DMS114 treated with DMSO at 0.1 percent for 48 hours (cell line): Measurements from ENCODE around the gene OIT3.
"Not testable (repeated sequence)": the region's sequence is repeated elsewhere in the genome, so short reads cannot be mapped to it uniquely, and the experiment has no call there.

Source experiments
- DNase-seq: peaks from one replicate; lab custom pipeline; 2025; ENCODE audit not compliant: unreplicated experiment; lab: John Stamatoyannopoulos, UW

OIT3 gene

DNA sequence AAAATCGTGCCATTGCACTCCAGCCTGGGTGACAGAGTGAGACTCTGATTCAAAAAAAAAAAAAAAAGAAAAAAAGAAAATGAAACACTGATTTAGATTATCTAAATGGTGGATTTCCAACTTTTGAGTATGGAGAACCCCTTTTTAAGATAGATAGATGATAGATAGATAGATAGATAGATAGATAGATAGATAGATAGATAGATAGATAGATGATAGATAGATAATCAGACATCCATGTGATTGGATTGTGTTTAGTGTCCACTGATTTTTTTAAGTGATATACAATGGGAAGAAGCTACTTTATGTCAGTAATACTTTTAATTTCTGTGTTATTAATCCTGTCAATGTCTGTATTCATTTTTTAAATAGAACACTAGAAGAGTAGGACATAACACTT is 6.0 kb downstream of the OIT3 start:
- DNase-seq = no peak

DNA sequence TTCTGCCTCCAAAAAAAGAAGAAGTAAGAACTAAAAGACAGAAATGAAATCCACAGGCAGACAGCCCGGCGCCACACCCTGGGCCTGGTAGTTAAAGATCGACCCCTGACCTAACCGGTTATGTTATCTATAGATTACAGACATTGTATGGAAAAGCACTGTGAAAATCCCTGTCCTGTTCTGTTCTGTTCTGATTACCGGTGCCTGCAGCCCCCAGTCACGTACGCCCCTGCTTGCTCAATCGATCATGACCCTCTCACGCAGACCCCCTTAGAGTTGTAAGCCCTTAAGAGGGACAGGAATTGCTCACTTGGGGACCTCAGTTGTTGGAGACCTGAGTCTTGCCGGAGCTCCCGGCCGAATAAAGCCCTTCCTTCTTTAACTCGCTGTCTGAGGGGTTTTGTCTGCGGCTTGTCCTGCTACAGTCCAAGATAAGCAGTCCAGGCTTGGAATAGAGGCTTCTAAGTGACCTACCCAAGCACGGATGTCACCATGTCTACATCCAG is 10.5 kb downstream of the OIT3 start:
- DNase-seq = not testable (repeated sequence)

DNA sequence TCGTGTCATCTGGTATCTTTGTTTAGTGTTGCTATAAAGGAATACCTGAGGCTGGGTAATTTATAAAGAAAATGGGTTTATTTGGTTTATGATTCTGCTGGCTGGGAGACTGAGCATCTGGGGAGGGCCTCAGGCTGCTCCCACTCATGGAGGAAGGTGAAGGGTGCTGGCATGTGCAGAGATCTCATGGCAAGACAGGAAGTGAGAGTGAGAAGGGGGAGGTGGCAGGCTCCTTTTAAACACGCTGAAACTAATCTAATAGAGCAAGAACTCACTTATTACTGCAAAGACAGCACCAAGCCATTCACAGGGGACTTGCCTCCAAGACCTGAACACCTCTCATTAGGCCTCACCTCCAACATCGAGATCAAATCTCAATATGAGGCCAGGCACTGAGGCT is 11.3 kb downstream of the OIT3 start:
- DNase-seq = no peak

DNA sequence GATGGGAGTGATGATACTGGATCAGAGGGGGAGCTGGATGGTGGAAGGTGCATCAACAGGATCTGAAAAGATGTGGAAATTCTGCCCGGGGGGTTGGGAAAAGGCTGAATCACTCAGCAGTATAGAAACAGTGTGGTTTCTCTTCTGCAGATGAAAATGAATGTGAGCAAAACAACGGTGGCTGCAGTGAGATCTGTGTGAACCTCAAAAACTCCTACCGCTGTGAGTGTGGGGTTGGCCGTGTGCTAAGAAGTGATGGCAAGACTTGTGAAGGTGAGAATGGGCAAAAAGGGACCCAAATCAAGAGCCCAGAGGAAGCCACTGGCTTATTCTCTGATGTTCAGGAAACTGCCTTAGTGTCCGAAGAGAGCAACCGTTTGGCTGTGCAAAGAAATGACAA is 12.9 kb downstream of the OIT3 start:
- no peak for DNase-seq

DNA sequence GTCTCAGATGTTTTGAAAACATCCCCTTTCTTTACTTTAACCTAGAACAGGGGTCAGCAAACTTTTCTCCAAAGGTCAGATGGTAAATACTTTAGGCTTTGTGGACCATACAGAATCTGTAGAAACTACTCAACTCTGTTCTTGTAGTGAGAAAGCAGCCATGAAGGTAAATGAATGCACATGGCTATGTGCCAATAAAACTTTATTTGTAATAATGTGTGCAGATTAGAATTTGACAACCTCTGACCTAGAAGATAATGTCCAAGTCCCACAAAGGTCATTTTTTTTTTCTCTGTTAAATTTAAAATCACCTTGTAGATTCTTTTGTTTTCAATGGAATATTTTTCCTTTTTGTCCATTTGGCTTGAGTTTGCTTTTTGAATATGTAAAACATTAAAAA is 17.2 kb downstream of the OIT3 start:
- no peak for DNase-seq

DNA sequence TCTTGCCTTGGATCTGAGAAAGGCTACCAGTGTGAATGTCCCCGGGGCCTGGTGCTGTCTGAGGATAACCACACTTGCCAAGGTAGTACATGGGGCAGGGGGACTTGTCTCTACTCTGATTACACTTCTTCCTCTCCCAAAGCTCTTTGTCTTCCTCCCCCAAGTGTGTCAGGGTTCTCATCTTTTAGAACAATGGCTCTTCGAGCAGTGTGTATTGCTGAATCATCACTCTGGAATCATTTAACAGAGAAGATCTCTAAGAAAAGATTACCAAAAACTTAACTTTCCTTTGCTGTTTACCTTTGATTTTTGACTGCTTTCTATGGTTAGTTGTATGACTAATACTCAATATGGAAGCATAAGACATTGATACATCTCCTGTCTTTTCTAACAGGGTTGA is 18.2 kb downstream of the OIT3 start:
- DNase-seq = no peak

DNA sequence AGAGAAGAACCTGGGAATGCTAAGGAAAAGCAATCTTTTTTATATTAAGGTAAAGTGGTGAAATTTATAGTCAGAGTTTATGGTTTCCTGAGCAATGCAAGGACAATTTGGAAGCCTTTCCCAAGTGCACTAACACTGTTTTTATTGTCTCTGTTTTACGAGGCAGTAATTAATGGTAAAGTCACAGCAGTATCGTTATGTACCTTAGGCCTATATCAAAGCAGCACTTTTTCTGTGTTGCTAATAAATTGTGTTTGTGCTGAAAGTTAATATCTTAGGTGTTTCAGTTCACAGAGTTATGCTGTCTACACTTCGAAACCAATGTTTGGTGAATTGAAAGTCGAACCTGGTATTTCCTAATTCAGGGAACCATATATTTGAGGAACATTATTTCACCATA is 19.2 kb downstream of the OIT3 start:
- no peak for DNase-seq

DNA sequence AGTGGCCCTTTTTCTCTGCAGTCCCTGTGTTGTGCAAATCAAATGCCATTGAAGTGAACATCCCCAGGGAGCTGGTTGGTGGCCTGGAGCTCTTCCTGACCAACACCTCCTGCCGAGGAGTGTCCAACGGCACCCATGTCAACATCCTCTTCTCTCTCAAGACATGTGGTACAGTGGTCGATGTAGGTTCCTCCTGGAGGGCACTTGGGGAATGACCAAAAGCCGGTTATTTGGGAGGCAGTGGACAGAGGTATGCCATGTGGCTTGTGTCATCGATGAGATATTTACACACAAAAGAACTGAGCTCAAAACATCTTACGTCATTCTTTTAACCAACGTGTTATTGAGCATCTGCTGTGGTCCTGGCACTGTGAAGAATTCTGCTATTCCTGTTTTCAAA is 19.7 kb downstream of the OIT3 start:
- no peak for DNase-seq

DNA sequence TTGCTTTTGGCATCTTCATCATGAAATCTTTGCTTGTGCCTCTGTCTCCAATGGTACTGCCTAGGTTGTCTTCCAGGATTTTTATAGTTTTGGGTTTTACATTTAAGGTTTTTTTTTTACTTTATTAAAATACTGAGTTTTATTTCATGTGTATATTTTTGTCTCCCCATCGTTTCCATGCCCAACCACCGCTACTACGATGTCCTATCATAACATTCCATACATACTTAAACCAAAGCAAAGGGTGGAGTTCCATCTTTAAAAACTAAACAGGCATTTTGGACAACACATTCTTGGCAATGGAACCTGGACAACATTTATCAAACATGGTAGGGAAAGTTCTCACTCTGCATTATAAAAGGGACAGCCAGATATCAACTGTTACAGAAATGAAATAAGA is 23.7 kb downstream of the OIT3 start:
- DNase-seq = not testable (repeated sequence)

DNA sequence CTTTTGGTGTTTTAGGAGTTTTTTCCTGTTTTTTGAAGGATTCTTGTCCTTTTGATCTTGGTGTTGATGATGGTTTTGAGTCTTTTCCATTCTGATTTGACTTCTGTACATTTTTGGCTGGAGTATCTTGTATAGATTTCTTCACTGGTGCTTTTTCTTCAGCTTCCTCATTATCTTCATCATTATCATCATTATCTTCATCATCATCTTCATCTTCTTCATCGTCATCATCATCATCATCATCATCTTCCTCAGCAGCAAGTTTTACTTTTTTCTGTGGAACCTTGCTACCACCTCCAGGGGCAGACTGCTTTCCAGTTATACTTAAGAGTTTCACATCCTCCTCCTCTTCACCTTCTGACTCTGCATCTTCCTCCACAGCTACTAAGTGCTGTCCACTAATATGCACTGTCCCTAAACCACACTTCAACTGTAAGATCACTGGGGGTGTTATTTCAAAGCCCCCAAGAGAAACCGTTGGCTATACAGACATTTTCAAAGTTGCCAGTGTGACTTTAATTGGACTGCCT is 24.3 kb downstream of the OIT3 start:
- DNase-seq = not testable (repeated sequence)

DNA sequence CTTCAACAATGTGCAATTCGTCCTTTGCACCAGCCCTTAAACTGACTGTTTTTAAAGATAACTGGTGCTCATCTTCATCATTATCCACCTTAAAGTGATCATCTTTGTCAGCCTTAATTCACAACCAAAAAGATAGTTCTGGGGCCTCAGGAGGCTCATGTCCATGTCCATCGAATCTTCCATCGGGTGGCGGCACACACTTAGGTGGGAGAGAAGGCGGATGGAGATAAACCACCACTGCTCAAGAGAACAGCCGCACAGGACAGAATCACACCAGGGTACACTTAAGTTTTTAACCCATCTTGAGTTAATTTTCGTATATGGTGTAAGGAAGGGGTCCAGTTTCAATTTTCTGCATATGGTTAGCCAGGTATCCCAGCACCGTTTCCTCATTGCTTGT is 24.8 kb downstream of the OIT3 start:
- no peak for DNase-seq

DNA sequence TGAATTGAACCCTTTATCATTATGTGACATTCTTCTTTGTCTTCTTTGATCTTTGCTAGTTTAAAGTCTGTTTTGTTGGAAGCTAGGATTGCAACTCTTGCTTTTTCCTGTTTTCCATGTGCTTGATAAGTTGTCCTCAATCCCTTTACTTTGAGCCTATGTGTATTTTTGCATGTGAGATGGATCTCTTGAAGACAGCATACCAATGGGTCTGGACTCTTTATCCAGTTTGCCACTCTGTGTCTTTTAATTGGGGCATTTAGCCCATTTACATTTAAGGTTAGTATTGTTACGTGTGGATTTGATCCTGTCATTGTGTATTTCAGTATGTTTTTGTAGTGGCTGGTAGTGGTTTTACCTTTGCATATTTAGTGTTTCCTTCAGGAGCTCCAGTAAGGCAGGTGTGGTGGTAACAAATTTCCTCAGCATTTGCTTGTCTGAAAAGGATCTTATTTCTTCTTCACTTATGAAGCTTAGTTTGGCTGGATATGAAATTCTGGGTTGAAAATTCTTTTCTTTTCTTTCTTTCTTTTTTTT is 27.7 kb downstream of the OIT3 start:
- not testable (repeated sequence) for DNase-seq

DNA sequence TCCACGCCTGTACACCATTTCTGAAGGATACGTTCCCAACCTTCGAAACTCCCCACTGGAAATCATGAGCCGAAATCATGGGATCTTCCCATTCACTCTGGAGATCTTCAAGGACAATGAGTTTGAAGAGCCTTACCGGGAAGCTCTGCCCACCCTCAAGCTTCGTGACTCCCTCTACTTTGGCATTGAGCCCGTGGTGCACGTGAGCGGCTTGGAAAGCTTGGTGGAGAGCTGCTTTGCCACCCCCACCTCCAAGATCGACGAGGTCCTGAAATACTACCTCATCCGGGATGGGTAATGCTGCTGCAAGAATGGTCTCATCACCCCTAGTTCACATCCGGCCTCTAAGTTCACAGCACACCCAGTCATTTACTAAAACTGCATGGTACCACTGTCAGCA is 30.8 kb downstream of the OIT3 start:
- DNase-seq = no peak

DNA sequence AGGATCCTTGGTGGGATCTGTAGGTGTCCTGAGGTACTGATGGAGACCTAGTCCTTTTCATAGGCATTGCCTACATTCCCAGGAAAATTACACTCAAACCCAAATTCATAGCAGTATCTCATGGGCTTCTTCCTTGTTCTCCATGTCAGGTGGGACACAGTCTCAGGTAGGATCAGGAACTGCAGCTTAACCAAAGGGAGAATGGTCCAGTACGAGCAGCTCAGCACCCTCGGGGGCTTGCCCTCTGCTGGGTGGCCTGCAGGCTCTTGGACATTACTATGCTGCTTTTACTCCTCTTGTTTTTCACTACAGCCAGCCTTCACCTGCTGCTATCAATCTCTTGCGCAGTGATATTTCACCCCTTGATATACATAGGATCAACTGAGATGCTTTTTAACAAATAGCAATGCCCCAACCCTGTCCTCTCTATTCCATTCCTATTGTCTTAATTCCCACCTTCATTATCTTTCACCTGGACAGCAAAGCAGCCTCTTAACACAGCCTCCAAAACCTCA is 32.5 kb downstream of the OIT3 start:
- no peak for DNase-seq

DNA sequence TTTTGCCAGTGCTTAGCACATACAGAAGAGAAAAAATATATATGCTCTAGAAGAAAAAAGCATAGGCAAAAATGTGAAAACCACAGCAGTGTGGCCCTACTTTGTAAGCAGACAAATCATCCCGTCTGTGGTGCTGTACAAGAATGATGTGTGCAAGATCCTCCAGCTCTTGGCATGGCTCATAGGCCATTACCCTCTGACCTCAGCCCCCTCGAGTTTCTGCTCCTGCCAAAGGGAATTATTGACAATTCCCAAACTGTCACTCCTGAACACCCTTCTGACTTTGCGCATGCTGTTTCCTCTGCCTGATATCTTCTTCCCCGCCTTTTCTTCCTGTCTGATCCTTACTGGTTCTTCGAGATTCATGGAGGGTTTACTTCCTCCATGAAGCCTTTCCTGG is 33.9 kb downstream of the OIT3 start:
- no peak for DNase-seq

DNA sequence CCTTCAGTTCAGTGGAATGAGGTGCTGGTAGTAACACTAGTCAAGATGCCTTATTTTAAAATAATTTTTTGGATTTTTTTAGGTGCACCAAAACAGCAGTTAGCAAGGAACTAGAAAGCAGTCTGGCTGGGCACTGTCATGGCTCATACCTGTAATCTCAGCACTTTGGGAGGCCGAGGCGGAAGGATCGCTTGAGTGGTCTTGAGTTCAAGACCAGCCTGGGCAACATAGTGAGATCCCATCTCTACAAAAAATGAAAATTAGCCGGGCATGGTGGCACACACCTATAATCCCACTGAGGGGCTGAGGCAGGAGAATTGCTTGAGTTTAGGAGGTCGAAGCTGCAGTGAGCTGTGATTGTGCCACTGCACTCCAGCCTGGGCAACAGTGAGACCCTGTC is 35.3 kb downstream of the OIT3 start:
- no peak for DNase-seq

DNA sequence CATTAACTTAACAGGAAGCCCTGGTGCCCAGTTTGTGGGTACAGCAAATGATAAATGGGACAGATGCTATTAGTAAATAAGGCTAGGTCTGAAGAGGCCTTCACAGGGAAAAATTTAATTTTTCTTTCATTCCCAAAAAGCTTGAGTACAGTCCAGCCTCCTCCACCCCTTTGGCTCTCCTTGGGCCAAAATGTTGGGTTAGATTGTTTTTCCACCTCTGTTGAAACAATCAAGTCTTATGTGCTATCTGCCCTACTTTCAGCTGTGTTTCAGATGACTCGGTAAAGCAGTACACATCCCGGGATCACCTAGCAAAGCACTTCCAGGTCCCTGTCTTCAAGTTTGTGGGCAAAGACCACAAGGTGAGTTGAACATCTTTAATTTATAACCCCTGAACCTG is 36.7 kb downstream of the OIT3 start:
- no peak for DNase-seq

DNA sequence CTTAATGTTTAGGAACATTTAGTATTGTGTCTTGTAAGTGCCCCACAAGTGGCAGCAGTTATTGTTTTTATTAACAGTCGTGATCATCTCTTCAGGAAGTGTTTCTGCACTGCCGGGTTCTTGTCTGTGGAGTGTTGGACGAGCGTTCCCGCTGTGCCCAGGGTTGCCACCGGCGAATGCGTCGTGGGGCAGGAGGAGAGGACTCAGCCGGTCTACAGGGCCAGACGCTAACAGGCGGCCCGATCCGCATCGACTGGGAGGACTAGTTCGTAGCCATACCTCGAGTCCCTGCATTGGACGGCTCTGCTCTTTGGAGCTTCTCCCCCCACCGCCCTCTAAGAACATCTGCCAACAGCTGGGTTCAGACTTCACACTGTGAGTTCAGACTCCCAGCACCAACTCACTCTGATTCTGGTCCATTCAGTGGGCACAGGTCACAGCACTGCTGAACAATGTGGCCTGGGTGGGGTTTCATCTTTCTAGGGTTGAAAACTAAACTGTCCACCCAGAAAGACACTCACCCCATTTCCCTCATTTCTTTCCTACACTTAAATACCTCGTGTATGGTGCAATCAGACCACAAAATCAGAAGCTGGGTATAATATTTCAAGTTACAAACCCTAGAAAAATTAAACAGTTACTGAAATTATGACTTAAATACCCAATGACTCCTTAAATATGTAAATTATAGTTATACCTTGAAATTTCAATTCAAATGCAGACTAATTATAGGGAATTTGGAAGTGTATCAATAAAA is 38.9 kb downstream of the OIT3 start:
- no peak for DNase-seq

DNA sequence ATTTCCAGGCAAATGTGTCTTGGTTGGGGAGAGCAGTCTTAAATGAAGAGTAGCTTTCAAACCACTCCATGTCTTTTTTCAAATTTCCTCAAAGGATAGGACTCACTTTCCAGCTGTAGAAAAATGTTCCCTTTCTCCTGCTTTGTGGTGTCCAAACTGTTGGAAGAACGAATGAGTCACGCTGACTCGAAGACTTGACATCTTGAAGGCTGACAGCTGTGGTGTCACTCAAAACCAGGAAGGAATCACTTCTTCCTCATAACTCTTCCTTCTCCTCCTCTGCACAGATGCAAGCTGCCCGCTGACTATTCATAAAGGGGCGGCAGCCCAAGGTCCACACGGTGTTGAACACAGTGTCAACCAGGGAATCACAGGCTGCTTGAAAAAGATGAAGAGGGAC is 41.8 kb downstream of the OIT3 start:
- DNase-seq = no peak

DNA sequence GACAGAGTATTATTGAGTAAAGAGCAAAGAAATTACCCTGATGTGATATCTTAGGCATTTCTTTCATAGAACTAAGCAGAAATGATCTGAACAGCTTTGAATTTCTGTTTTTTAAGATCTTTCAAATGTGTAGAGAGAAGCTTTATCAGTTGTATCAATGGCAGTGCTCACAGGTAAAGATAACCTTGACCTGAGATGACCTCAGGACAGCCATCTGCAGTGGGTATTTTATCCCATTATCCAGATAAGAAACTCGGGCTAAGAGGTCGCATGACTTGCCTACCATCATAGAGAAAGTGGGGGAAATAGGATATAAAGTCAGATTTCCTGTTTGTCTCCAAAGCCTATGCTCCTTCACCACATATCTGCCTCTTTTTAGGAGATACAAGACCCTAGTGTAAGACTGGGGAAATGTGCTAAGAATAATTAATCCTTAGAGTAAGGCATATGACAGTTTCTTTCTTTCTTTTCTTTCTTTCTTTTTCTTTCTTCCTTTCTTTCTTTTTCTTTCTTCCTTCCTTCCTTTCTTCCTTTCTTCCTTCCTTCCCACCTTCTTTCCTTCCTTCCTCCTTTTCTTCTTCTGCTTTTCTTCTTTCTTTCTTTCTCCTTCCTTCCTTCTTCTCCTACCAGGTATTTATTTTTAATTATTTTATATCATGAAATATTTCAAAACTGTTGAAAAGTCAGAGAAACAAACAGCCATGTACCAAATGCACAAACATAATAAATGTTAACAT is 50.1 kb downstream of the OIT3 start:
- no peak for DNase-seq

DNA sequence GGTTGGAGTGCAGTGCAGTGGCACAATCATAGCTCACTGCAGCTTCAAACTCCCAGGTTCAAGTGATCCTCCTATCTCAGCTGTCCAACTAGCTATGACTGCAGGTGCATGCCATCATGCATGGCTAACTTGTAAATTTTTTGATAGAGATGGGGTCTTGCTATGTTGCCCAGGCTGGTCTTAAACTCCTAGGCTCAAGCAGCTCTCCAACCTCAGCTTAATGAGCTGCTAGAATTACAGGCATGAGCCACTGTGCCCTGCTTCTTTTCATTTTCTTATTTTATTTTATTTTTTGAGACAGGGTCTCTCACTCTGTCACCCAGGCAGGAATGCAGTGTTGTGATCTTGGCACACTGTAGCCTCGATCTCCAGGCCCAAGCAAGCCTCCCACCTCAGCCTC is 53.4 kb downstream of the OIT3 start:
- DNase-seq = no peak

DNA sequence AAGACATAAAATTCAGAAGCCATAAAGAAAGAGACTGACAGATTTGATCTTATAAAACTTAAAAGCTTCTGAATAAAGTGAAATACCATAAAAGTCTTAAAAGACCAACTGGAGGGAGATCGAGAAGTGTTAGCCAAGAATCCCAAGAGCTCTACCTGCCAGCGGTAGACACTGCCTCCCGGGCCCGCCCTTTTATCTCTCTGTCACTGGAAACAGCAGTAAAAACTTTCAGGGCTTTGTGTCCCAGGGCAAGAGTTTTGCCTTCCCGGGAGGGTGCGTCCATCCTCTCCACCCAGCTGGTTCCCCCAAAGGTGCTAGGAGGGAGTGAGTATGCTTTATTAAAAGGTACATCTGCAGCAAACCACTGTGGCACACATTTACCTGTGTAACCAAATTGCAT is 55.2 kb downstream of the OIT3 start:
- no peak for DNase-seq
